GF-D8 (cell line): Measurements from ENCODE around the gene DDX6.

Experiments used
- DNase-seq: peaks from one replicate; lab custom pipeline; 2025; lab: John Stamatoyannopoulos, UW

Gene DDX6

GRCh38 chr11:118703563-118704106 lies 87.3 kb downstream of the DDX6 start:
- DNase-seq = peak; percentile 44

- DNase-seq = no peak
Observed at GRCh38 chr11:118699506-118700220, 91.3 kb downstream of the DDX6 start.
